ENCODE results near the gene TBC1D22A.

The TBC1D22A gene

GRCh38 chr22:46766611-46767010 lies 4.2 kb downstream of the TBC1D22A start:
- TF ChIP-seq CTCF (IDR thresholded peaks at IDR 0.05; ENCODE audit: control extremely low read depth, extremely low read depth, low read depth, missing control alignments) = no peak
- POLR2A ChIA-PET = interaction anchor here (0.7 kb wide), 1 partner anchor 55 kb away, joined by 7 read pairs; no protein-coding TSS in a partner anchor
- no peak for DNase-seq (ENCODE audit: extremely low spot score)
- CTCF ChIA-PET = interaction anchor here (3.4 to 10.2 kb wide), 2 partner anchors 6 to 37 kb away, joined by 21 to 121 read pairs; partner anchors contain the start of gene TBC1D22A

- ChIA-PET CTCF (interaction anchor here (0.9 to 10.2 kb wide), 3 partner anchors 7 to 36 kb away, joined by 3 to 121 read pairs (median 21); partner anchors contain the start of gene TBC1D22A), POLR2A (interaction anchor here (0.7 kb wide), 1 partner anchor 9 kb away, joined by 3 read pairs; no protein-coding TSS in a partner anchor)
- DNase-seq (ENCODE audit: extremely low spot score) = no peak
- TF ChIP-seq CTCF (IDR thresholded peaks at IDR 0.05; ENCODE audit: control extremely low read depth, extremely low read depth, low read depth, missing control alignments) = no peak
Observed at GRCh38 chr22:46767249-46767985, 5.0 kb downstream of the TBC1D22A start.

DNA sequence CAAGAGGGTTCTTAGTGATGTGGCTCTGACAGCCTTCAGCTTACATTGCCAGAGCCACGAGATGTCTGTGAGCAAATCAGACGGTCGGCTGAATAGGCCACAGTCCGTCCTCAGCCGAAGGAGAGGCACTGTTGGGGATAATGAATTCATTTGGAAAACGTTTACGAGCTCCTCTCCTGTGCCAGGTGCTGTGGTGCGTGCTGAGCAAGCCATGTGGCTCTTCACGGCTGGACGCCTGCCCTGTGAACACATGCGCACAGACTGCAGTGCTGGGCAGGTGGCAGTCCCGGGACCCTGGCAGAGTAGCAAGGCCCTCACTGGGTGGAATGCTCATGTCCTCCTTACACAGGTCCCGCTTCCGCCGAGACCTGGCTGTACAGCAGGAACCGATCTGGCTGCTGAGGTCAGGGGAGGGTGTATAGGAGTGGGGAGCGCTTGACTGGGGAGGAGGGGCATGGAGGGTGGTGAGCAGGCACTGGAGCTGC lies 6.8 kb downstream of the TBC1D22A start:
- DNase-seq (ENCODE audit: extremely low spot score) = peak; percentile 40
- TF ChIP-seq CTCF (IDR thresholded peaks at IDR 0.05; ENCODE audit: control extremely low read depth, extremely low read depth, low read depth, missing control alignments) = no peak
- ChIA-PET CTCF (interaction anchor here (0.6 to 10.2 kb wide), 4 partner anchors 8 to 51 kb away, joined by 3 to 121 read pairs (median 12); partner anchors contain the start of gene TBC1D22A), POLR2A (interaction anchor here (0.7 kb wide), 1 partner anchor 123 kb away, joined by 7 read pairs; no protein-coding TSS in a partner anchor)

- TF ChIP-seq CTCF (IDR thresholded peaks at IDR 0.05; ENCODE audit: control extremely low read depth, extremely low read depth, low read depth, missing control alignments) = no peak
Observed at GRCh38 chr22:46769706-46770105, 7.3 kb downstream of the TBC1D22A start.

GRCh38 chr22:46770151-46770641 lies 7.7 kb downstream of the TBC1D22A start:
- no peak for DNase-seq (ENCODE audit: extremely low spot score)
- ChIA-PET POLR2A (interaction anchor here (0.9 kb wide), 1 partner anchor 8 kb away, joined by 5 read pairs; the partner anchor contains the start of gene TBC1D22A), CTCF (interaction anchor here (0.8 to 10.2 kb wide), 5 partner anchors 9 to 33 kb away, joined by 3 to 121 read pairs (median 4); partner anchors contain the start of gene TBC1D22A)
- no peak for TF ChIP-seq CTCF (IDR thresholded peaks at IDR 0.05; ENCODE audit: control extremely low read depth, extremely low read depth, low read depth, missing control alignments)

More at GRCh38 chr22:46769706-46770105, 7.3 kb downstream of the TBC1D22A start:
- no peak for DNase-seq (ENCODE audit: extremely low spot score)
- POLR2A ChIA-PET = no interaction called here
- CTCF ChIA-PET = interaction anchor here (0.6 to 10.2 kb wide), 5 partner anchors 9 to 50 kb away, joined by 3 to 121 read pairs (median 3); partner anchors contain the start of gene TBC1D22A

DNA sequence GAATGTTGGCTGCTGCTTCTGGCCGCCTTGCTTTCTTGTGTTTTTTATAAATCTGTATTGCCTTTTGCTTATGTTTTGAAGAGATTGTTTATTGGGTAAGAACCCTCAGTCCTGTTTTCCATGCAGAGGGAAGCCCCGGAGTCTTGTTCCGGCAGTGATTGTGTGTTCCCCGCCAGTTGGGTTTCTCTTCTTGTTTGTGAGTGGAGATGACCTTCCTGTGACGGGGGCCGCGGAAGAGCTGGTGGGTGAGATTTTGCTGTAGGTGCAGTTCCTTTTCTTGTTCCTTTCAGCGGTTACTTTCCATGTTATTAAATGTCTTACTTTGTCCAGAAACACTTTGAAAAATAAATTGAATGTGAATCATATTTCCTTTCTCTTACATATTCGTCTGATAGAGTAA lies 8.3 kb downstream of the TBC1D22A start:
- no peak for TF ChIP-seq CTCF (IDR thresholded peaks at IDR 0.05; ENCODE audit: control extremely low read depth, extremely low read depth, low read depth, missing control alignments)
- POLR2A ChIA-PET = interaction anchor here (0.9 kb wide), 1 partner anchor 8 kb away, joined by 5 read pairs; the partner anchor contains the start of gene TBC1D22A
- CTCF ChIA-PET = interaction anchor here (0.8 to 10.2 kb wide), 4 partner anchors 10 to 33 kb away, joined by 3 to 121 read pairs (median 4); partner anchors contain the start of gene TBC1D22A
- peak; percentile 59 for DNase-seq (ENCODE audit: extremely low spot score)
